AG09319 (cell line): ENCODE data around the gene INSR.

ENCODE experiments used
- DNase-seq: peaks from one replicate; pipeline ENCODE4 v3.0.0-alpha.2; 2010; ENCODE audit warnings: low read depth; ENCODE audit errors: extremely low read depth
- CTCF ChIP-seq: IDR thresholded peaks from 2 replicates; pipeline ENCODE4 v1.5.1; 2011; ENCODE audit warnings: low read depth, mild to moderate bottlenecking, inconsistent platforms, low read length, moderate library complexity

Gene INSR

GRCh38 chr19:7217861-7218260 is 76.4 kb downstream of the INSR start:
- TF ChIP-seq CTCF: no peak
- DNase-seq: no peak

- TF ChIP-seq CTCF: no peak
- DNase-seq: no peak
Measured at GRCh38 chr19:7216373-7216902, 77.8 kb downstream of the INSR start.

GRCh38 chr19:7215176-7215575 is 79.0 kb downstream of the INSR start:
- TF ChIP-seq CTCF: no peak
- no peak for DNase-seq

- no peak for TF ChIP-seq CTCF
- DNase-seq: no peak
Measured at GRCh38 chr19:7214324-7215089, 79.7 kb downstream of the INSR start.

- no peak for TF ChIP-seq CTCF
- no peak for DNase-seq
Measured at GRCh38 chr19:7213628-7214323, 80.4 kb downstream of the INSR start.

- no peak for TF ChIP-seq CTCF
- DNase-seq: no peak
Measured at GRCh38 chr19:7211191-7211951, 82.8 kb downstream of the INSR start.
